22Rv1 (cell line): ENCODE measurements around the gene SS18L1.
A peak's percentile ranks its signal among the peaks of the same experiment; 100 is the strongest.

Experiments
- H3K27ac ChIP-seq: fragments of 450-650 bp; 2 replicates; pipeline ENCODE4 v1.5.1; 2017
- CTCF ChIP-seq: fragments of 450-650 bp; IDR thresholded peaks from 2 replicates; pipeline ENCODE4 v1.5.1; 2017; ENCODE audit warnings: mild to moderate bottlenecking
- ZFX ChIP-seq: fragments of 450-650 bp; IDR thresholded peaks from 2 replicates; pipeline ENCODE4 v1.6.1; 2017; ENCODE audit warnings: antibody characterized with exemption, borderline replicate concordance

The SS18L1 gene

GRCh38 chr20:62225820-62226635 lies 82.5 kb downstream of the SS18L1 start:
- no peak overlapping the region for H3K27ac ChIP-seq
- TF ChIP-seq CTCF = no peak
- TF ChIP-seq ZFX = no peak

- TF ChIP-seq ZFX (no peak), CTCF (no peak)
- peak overlapping the region; percentile 41; the same call in 1 of the 2 replicates for H3K27ac ChIP-seq
Measured at GRCh38 chr20:62226707-62227590, 83.4 kb downstream of the SS18L1 start.

DNA sequence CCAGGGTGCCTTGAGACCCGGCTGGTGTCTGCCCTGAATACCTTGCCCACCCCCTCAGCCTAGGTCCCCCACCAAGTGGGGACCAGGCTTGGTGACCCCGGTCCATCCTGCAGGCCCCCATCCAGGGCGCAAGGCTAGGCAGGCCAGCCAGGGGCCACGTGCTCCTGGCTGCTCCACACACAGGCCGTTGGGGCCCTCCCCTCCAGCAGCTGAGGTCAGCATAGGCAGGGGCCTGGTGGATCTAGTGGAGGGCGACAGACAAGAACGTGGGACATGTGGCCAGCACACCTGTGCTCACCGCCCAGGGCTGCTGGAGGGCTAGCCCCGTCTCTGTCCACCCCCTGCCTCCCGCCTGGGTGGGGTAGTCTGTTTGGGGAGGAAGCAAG lies 84.0 kb downstream of the SS18L1 start:
- TF ChIP-seq ZFX (no peak), CTCF (no peak)
- H3K27ac ChIP-seq = peak overlapping the region; percentile 41; the same call in 1 of the 2 replicates

DNA sequence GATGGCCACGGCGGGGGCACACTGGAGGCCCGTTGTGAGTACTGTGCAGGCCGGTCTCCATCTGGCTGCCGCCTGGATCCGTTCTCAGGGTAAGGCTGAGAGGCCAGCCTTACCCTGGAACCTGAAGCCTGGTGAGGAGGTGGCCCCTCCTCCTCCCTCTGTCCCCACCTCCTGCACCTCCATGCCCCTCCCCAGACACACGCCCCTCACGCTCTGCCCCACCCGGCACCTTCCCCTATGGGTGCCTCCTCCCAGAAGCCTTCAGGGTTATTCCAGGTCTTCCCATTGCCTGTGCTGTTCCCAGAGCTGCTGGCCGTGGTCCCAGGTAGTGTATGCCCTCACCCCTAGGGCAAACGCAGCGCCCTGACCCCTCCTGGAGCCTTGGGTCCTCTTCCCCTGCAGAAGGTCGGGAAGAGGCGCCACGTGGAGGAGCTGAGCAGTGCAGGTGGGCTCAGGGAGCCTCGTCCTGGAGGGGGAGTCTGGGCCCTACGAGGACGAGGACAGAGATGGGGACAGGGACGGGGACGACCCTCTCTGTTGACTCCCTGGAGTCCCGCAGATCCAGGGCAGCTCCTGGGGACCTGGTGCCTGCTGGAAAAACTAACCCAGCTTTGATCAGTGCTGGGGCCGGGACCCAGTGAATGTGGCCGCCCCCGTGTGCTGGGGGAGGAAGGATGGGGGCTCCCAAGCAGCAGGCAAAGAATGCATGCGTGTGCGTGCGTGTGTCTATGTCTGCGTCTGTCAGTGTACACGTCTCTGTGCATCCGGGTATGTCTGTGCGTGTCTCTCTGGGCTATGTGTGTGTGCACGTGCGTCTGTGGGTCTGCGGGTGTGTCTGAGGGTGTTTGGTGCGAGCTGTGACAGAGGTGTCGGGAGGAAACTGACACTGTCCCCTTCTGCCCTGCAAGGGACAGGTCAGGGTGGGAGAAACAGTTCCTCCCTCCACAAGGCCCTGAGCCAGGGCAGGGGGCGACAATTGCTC lies 84.7 kb downstream of the SS18L1 start:
- no peak for TF ChIP-seq ZFX
- TF ChIP-seq CTCF = 0 out of 2 replicates have a peak, but pooled peaks have one; percentile 6
- peak overlapping the region; percentile 41; the same call in 1 of the 2 replicates for H3K27ac ChIP-seq

DNA sequence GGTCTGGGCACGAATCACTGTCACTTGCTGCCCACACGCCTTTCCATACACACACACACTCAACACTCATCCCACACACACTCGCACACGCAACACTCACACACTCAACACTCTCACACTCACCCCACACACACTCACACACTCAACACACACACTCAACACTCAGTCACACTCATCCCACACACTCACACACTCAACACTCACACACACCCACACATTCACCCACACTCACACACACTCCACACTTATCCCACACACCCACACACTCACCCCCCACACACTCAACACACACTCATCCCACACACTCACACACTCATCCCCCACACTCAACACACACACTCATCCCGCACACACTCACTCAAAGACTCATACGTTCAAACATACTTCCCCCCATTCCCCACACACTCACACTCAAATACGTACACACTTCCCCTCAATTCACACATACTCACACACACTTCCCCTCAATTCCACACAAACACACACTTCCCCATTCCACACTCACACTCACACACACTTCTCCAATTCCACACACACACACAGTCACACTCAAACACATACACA lies 85.5 kb downstream of the SS18L1 start:
- TF ChIP-seq ZFX = no peak
- no peak for TF ChIP-seq CTCF
- no peak overlapping the region for H3K27ac ChIP-seq

- no peak overlapping the region for H3K27ac ChIP-seq
- TF ChIP-seq ZFX (no peak), CTCF (no peak)
Measured at GRCh38 chr20:62229667-62230066, 86.1 kb downstream of the SS18L1 start.
